Measurements from ENCODE around the gene PPIP5K1.

Gene PPIP5K1

DNA sequence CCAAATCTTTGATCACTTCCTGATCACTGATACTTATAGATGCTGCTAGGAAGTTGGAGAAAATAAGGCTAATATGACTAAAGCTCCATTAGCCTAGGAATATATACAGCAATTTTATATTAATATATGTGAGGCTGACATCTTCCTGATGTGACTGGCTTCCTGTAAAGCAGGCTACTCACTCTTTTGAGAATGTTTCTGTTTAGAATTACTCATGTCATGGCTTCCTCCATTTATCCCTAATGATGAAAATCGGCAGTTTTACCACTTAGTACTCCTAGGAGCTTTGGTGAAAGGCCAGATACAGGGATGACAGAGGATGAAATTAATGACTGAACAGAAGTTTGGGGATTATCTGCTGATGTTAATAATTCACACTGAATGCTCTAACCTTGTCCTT, 76.5 kb downstream of the PPIP5K1 start:
- no peak for TF ChIP-seq CEBPB (IDR thresholded peaks at IDR 0.05)
- no peak for TF ChIP-seq YY1 (IDR thresholded peaks at IDR 0.05; ENCODE audit: low read depth)
- TF ChIP-seq ZBTB7A (IDR thresholded peaks at IDR 0.05; ENCODE audit: low read depth): no peak
- TF ChIP-seq, protein P1, sequence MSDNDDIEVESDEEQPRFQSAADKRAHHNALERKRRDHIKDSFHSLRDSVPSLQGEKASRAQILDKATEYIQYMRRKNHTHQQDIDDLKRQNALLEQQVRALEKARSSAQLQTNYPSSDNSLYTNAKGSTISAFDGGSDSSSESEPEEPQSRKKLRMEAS (IDR thresholded peaks at IDR 0.05): no peak
- TF ChIP-seq TCF12 (IDR thresholded peaks at IDR 0.05; ENCODE audit: low read depth): no peak
- TF ChIP-seq FOXM1 (IDR thresholded peaks at IDR 0.05; ENCODE audit: borderline replicate concordance, low read depth): no peak
- TF ChIP-seq EGR1 (IDR thresholded peaks at IDR 0.05): no peak
- TF ChIP-seq NFIC (IDR thresholded peaks at IDR 0.05): no peak
- TF ChIP-seq RAD21 (IDR thresholded peaks at IDR 0.05; ENCODE audit: low read depth): no peak
- TF ChIP-seq EP300 (IDR thresholded peaks at IDR 0.05; ENCODE audit: borderline replicate concordance): no peak
- TF ChIP-seq REST (IDR thresholded peaks at IDR 0.05; ENCODE audit: low read depth): no peak
- no peak for TF ChIP-seq TAF1 (IDR thresholded peaks at IDR 0.05; ENCODE audit: low read depth)
- no peak for TF ChIP-seq TEAD4 (IDR thresholded peaks at IDR 0.05)
- no peak for TF ChIP-seq CREB1 (IDR thresholded peaks at IDR 0.05; ENCODE audit: low read depth)
- TF ChIP-seq, protein P2, sequence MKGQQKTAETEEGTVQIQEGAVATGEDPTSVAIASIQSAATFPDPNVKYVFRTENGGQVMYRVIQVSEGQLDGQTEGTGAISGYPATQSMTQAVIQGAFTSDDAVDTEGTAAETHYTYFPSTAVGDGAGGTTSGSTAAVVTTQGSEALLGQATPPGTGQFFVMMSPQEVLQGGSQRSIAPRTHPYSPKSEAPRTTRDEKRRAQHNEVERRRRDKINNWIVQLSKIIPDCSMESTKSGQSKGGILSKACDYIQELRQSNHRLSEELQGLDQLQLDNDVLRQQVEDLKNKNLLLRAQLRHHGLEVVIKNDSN (IDR thresholded peaks at IDR 0.05): no peak

- TF ChIP-seq YY1 (IDR thresholded peaks at IDR 0.05; ENCODE audit: low read depth): no peak
- TF ChIP-seq, protein P2 (IDR thresholded peaks at IDR 0.05): no peak
- peak; percentile 7; the same call in 1 of the 2 replicates for TF ChIP-seq RAD21 (IDR thresholded peaks at IDR 0.05; ENCODE audit: low read depth)
These were observed 78.8 kb downstream of the PPIP5K1 start for GRCh38 chr15:43511012-43511885.

DNA sequence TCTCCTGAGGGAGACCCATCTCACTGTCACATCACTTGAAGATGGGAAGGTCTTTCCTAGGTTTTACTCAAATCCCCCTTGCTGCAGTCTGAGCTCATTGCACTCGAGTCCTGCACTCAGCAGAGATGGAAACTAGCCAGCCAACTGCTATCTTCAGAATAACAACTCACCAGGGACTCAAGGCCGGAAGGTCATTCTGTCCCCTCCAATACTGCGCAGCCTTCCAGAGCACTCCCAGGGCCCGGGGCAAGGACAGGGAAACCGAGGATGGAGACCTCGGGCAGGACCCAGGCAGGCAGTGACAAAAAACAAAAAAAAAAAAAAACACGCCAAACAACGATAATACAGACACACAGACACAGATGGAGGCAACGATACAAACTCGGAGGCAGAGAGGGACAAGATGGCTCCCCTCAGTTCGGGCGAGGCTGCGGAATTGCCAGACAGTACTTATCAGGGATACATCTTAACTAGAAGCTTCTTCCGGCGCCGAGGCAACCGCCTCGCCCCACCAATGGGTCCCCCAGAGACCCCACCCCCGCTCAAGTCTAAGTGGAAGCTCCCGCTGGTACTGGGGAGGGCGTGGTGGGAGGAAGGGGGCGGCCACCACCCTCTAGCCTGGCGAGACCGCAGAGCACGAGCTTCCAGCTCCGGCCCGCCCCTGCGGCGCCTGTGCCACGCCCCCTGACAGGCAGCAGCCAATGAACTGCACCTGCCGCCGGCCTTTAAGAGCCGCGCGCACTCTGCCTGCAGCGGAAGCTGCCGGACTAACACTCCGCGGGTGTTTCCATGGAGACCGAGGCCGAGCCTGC, 79.6 kb downstream of the PPIP5K1 start:
- no peak for TF ChIP-seq RAD21 (IDR thresholded peaks at IDR 0.05; ENCODE audit: low read depth)
- TF ChIP-seq NFIC (IDR thresholded peaks at IDR 0.05): no peak
- no peak for TF ChIP-seq CREB1 (IDR thresholded peaks at IDR 0.05; ENCODE audit: low read depth)
- TF ChIP-seq, protein P1 (IDR thresholded peaks at IDR 0.05): peak; percentile 53
- TF ChIP-seq ZBTB7A (IDR thresholded peaks at IDR 0.05; ENCODE audit: low read depth): peak; percentile 72; the same call in 1 of the 2 replicates
- peak; percentile 81 for TF ChIP-seq YY1 (IDR thresholded peaks at IDR 0.05; ENCODE audit: low read depth)
- TF ChIP-seq TEAD4 (IDR thresholded peaks at IDR 0.05): no peak
- peak; percentile 18; the same call in 1 of the 2 replicates for TF ChIP-seq TCF12 (IDR thresholded peaks at IDR 0.05; ENCODE audit: low read depth)
- TF ChIP-seq TAF1 (IDR thresholded peaks at IDR 0.05; ENCODE audit: low read depth): no peak
- TF ChIP-seq, protein P2 (IDR thresholded peaks at IDR 0.05): no peak; the same call in 1 of the 2 replicates
- no peak for TF ChIP-seq CEBPB (IDR thresholded peaks at IDR 0.05)
- TF ChIP-seq REST (IDR thresholded peaks at IDR 0.05; ENCODE audit: low read depth): no peak
- TF ChIP-seq EP300 (IDR thresholded peaks at IDR 0.05; ENCODE audit: borderline replicate concordance): no peak

DNA sequence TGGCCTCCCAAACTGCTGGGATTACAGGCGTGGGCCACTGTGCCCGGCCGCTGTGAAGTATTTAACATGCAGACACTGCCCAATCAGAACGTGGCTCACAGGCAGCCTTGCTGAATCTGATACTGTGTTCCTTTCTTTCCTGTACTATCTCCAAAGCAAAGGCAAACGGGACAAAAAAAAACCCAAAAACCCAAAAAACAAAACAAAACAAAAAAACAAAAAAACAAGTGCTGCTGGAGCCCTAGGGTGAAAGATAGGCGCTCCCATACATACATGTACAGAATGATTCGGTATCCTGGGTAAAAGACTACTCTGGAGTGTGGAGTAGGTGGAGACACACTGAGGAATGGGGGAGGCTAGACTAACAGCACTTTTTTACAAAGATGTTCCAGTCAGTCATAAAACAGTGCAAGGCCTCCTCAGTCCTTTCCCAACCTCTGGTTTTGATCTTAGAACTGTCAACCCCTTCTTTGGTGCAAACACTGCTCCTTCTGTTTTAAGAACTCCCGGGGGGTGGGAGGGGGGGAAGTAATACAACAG, 80.3 kb downstream of the PPIP5K1 start:
- TF ChIP-seq TCF12 (IDR thresholded peaks at IDR 0.05; ENCODE audit: low read depth) (no peak), EP300 (IDR thresholded peaks at IDR 0.05; ENCODE audit: borderline replicate concordance) (no peak), ZBTB7A (IDR thresholded peaks at IDR 0.05; ENCODE audit: low read depth) (no peak), RAD21 (IDR thresholded peaks at IDR 0.05; ENCODE audit: low read depth) (no peak), REST (IDR thresholded peaks at IDR 0.05; ENCODE audit: low read depth) (no peak), FOXM1 (IDR thresholded peaks at IDR 0.05; ENCODE audit: borderline replicate concordance, low read depth) (no peak), TAF1 (IDR thresholded peaks at IDR 0.05; ENCODE audit: low read depth) (no peak), YY1 (IDR thresholded peaks at IDR 0.05; ENCODE audit: low read depth) (no peak), TEAD4 (IDR thresholded peaks at IDR 0.05) (no peak), NFIC (IDR thresholded peaks at IDR 0.05) (no peak), CEBPB (IDR thresholded peaks at IDR 0.05) (no peak), CREB1 (IDR thresholded peaks at IDR 0.05; ENCODE audit: low read depth) (no peak), EGR1 (IDR thresholded peaks at IDR 0.05) (no peak)
- TF ChIP-seq, protein P1 (IDR thresholded peaks at IDR 0.05): no peak

Measured in Ishikawa (cell line).